ENCODE measurements around the gene LGALS14. TPM values are rescaled to one million over a fixed set of nuclear protein-coding genes. Genes with fewer than 3 reads are reported as not detected.

The LGALS14 gene
- total RNA-seq, 1 experiment from 2014 or later: not detected

DNA sequence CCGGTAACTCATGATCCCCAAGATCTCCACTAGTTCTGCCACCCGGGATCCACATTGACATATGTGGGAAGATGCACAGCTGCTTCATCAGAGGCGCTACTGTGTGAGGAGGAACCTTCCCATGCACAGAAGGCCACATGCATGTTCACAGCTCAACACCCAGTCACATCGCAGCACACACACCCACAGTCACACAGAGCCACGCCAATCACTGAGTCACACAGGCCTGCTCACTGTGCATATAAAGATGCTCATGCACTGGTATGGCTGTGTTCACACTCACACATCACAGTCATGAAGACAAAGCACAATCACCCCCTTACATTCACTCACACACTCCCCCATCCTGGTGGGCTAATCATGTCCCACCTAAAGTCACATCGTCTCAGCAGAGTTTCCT, 23.8 kb downstream of the LGALS14 start:
- no peak for ATAC-seq
- CTCF ChIA-PET: no interaction called here
- BruUV-seq (replicated peaks): no TSS peak
- H3K79me2 ChIP-seq (ENCODE audit: insufficient read depth, low read length): no peaks in the 10 kb centered on the region
- no peak overlapping the region for H3K27ac ChIP-seq (ENCODE audit: low read depth, low read length)
- peaks cover 61% of the 10 kb centered on the region for H3K27me3 ChIP-seq (ENCODE audit: insufficient read depth, low read length)
- intact Hi-C loops (cut with micrococcal nuclease): no loop called here
- H3K4me2 ChIP-seq (ENCODE audit: low read length): no peak overlapping the region
- POLR2A ChIA-PET: no interaction called here
- H3K9me3 ChIP-seq (ENCODE audit: control insufficient read depth in 1 of 2, insufficient read depth in 1 of 2, low read depth in 1 of 2, low read length in 2 of 2): no peaks in the 10 kb centered on the region
- DNase-seq (ENCODE audit: low read depth, low spot score): no peak
- H3K9ac ChIP-seq (ENCODE audit: low read length): no peak overlapping the region
- no peaks in the 10 kb centered on the region for H3K9me2 ChIP-seq (ENCODE audit: insufficient read depth)
- TF ChIP-seq SP1 (IDR thresholded peaks at IDR 0.05; ENCODE audit: low read depth) (no peak), SRF (IDR thresholded peaks at IDR 0.05; ENCODE audit: low read depth) (no peak), ZNF274 (IDR thresholded peaks at IDR 0.05; ENCODE audit: low read depth, low read length) (no peak)
- TF ChIP-seq, protein P1, sequence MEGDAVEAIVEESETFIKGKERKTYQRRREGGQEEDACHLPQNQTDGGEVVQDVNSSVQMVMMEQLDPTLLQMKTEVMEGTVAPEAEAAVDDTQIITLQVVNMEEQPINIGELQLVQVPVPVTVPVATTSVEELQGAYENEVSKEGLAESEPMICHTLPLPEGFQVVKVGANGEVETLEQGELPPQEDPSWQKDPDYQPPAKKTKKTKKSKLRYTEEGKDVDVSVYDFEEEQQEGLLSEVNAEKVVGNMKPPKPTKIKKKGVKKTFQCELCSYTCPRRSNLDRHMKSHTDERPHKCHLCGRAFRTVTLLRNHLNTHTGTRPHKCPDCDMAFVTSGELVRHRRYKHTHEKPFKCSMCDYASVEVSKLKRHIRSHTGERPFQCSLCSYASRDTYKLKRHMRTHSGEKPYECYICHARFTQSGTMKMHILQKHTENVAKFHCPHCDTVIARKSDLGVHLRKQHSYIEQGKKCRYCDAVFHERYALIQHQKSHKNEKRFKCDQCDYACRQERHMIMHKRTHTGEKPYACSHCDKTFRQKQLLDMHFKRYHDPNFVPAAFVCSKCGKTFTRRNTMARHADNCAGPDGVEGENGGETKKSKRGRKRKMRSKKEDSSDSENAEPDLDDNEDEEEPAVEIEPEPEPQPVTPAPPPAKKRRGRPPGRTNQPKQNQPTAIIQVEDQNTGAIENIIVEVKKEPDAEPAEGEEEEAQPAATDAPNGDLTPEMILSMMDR (IDR thresholded peaks at IDR 0.05 in 2 of 3, conservative IDR thresholded peaks at IDR 0.05 in 1 of 3; ENCODE audit: borderline replicate concordance in 1 of 3, insufficient read depth in 1 of 3, low read depth in 2 of 3, low read length in 2 of 3): no peak
- no peak overlapping the region for H3K4me3 ChIP-seq (replicated peaks in 1 of 2; ENCODE audit: low read depth in 1 of 2, low read length in 2 of 2)
- no peaks in the 10 kb centered on the region for H4K20me1 ChIP-seq (ENCODE audit: insufficient read depth)
- H3K36me3 ChIP-seq (ENCODE audit: control insufficient read depth in 1 of 2, insufficient read depth in 2 of 2, low read length in 2 of 2): no peaks in the 10 kb centered on the region
- H2AFZ ChIP-seq (ENCODE audit: low read depth, low read length, poor library complexity, severe bottlenecking): no peak overlapping the region
- RAD21 ChIA-PET (ENCODE audit: low non-redundant PET in 1 of 2, low total read pairs in 2 of 2, uncharacterized antibody in 2 of 2, unreplicated experiment in 2 of 2): no interaction called here
- H3K4me1 ChIP-seq (ENCODE audit: control insufficient read depth in 1 of 2, insufficient read depth in 2 of 2, low read length in 2 of 2): no peaks in the 10 kb centered on the region

DNA sequence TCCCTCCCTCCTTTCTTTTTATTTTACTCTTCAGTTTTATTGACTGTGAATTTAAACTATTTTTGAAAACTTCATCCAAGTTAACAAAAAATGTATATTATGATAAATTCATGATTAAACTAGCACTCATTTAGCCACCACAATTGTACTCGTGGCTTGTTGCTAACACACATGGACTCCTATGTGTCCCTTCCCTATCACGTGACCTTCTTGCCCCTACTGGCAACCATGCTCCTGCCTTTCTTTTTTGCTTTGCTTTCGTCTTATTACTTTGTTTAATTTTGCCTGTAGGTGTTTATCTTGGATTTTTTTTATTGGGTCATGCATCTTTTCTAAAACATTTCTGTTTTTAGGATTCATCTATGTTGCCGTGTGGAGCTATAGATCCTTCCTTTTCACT, 25.3 kb downstream of the LGALS14 start:
- Histone ChIP-seq H3K9ac (ENCODE audit: low read length) (no peak overlapping the region), H3K36me3 (ENCODE audit: control insufficient read depth in 1 of 2, insufficient read depth in 2 of 2, low read length in 2 of 2) (no peaks in the 10 kb centered on the region), H3K4me2 (ENCODE audit: low read length) (no peak overlapping the region), H3K27ac (ENCODE audit: low read depth, low read length) (no peak overlapping the region), H3K9me2 (ENCODE audit: insufficient read depth) (no peaks in the 10 kb centered on the region), H2AFZ (ENCODE audit: low read depth, low read length, poor library complexity, severe bottlenecking) (no peak overlapping the region), H4K20me1 (ENCODE audit: insufficient read depth) (no peaks in the 10 kb centered on the region), H3K4me1 (ENCODE audit: control insufficient read depth in 1 of 2, insufficient read depth in 2 of 2, low read length in 2 of 2) (no peaks in the 10 kb centered on the region), H3K79me2 (ENCODE audit: insufficient read depth, low read length) (no peaks in the 10 kb centered on the region), H3K9me3 (ENCODE audit: control insufficient read depth in 1 of 2, insufficient read depth in 1 of 2, low read depth in 1 of 2, low read length in 2 of 2) (no peaks in the 10 kb centered on the region), H3K27me3 (ENCODE audit: insufficient read depth, low read length) (peaks cover 67% of the 10 kb centered on the region), H3K4me3 (replicated peaks in 1 of 2; ENCODE audit: low read depth in 1 of 2, low read length in 2 of 2) (no peak overlapping the region)
- DNase-seq (ENCODE audit: low read depth, low spot score): no peak
- ChIA-PET RAD21 (ENCODE audit: low non-redundant PET in 1 of 2, low total read pairs in 2 of 2, uncharacterized antibody in 2 of 2, unreplicated experiment in 2 of 2) (no interaction called here), CTCF (no interaction called here), POLR2A (no interaction called here)
- intact Hi-C loops (cut with micrococcal nuclease): no loop called here
- BruUV-seq (replicated peaks): no TSS peak
- ATAC-seq: no peak
- TF ChIP-seq EZH2phosphoT487 (IDR thresholded peaks at IDR 0.05; ENCODE audit: borderline replicate concordance) (no peak), CEBPB (IDR thresholded peaks at IDR 0.05; ENCODE audit: low read depth) (no peak), EGR1 (IDR thresholded peaks at IDR 0.05; ENCODE audit: low read depth) (no peak), EZH2 (IDR thresholded peaks at IDR 0.05) (no peak), SRF (IDR thresholded peaks at IDR 0.05; ENCODE audit: low read depth) (no peak), SP1 (IDR thresholded peaks at IDR 0.05; ENCODE audit: low read depth) (no peak), RAD21 (IDR thresholded peaks at IDR 0.05; ENCODE audit: low read depth) (no peak), FOSL1 (IDR thresholded peaks at IDR 0.05; ENCODE audit: low read depth) (no peak), ZNF274 (IDR thresholded peaks at IDR 0.05; ENCODE audit: low read depth, low read length) (no peak), ELF1 (IDR thresholded peaks at IDR 0.05; ENCODE audit: borderline replicate concordance, low read depth) (no peak), POLR2A (IDR thresholded peaks at IDR 0.05; ENCODE audit: borderline replicate concordance, extremely low read depth, insufficient read depth, insufficient read length) (no peak)
- TF ChIP-seq, protein P2, sequence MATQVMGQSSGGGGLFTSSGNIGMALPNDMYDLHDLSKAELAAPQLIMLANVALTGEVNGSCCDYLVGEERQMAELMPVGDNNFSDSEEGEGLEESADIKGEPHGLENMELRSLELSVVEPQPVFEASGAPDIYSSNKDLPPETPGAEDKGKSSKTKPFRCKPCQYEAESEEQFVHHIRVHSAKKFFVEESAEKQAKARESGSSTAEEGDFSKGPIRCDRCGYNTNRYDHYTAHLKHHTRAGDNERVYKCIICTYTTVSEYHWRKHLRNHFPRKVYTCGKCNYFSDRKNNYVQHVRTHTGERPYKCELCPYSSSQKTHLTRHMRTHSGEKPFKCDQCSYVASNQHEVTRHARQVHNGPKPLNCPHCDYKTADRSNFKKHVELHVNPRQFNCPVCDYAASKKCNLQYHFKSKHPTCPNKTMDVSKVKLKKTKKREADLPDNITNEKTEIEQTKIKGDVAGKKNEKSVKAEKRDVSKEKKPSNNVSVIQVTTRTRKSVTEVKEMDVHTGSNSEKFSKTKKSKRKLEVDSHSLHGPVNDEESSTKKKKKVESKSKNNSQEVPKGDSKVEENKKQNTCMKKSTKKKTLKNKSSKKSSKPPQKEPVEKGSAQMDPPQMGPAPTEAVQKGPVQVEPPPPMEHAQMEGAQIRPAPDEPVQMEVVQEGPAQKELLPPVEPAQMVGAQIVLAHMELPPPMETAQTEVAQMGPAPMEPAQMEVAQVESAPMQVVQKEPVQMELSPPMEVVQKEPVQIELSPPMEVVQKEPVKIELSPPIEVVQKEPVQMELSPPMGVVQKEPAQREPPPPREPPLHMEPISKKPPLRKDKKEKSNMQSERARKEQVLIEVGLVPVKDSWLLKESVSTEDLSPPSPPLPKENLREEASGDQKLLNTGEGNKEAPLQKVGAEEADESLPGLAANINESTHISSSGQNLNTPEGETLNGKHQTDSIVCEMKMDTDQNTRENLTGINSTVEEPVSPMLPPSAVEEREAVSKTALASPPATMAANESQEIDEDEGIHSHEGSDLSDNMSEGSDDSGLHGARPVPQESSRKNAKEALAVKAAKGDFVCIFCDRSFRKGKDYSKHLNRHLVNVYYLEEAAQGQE (IDR thresholded peaks at IDR 0.05; ENCODE audit: low read depth): no peak
- TF ChIP-seq, protein P1 (IDR thresholded peaks at IDR 0.05 in 2 of 3, conservative IDR thresholded peaks at IDR 0.05 in 1 of 3; ENCODE audit: borderline replicate concordance in 1 of 3, insufficient read depth in 1 of 3, low read depth in 2 of 3, low read length in 2 of 3): no peak
